GM21529 (cell line): ENCODE results near the gene NAA80.
A peak's percentile ranks its signal among the peaks of the same experiment; 100 is the strongest.
"Not testable (repeated sequence)": the region's sequence is repeated elsewhere in the genome, so short reads cannot be mapped to it uniquely, and the experiment has no call there.

ENCODE experiments used
- ATAC-seq: cut with Tn5 transposase; IDR thresholded peaks from one replicate; pipeline ENCODE4 v1.9.1; 2021; ENCODE audit not compliant: unreplicated experiment

The NAA80 gene

GRCh38 chr3:50271314-50271936 is 27.8 kb downstream of the NAA80 start:
- ATAC-seq: no peak

- no peak for ATAC-seq
Measured at GRCh38 chr3:50270422-50271224, 28.6 kb downstream of the NAA80 start.

- no peak for ATAC-seq
Measured at GRCh38 chr3:50269977-50270413, 29.2 kb downstream of the NAA80 start.

- no peak for ATAC-seq
Measured at GRCh38 chr3:50269460-50269859, 29.7 kb downstream of the NAA80 start.

- ATAC-seq: no peak
Measured at GRCh38 chr3:50268703-50269451, 30.3 kb downstream of the NAA80 start, which contains the start of gene SEMA3B. SEMA3B (plus strand) TSS chr3:50269147; CDS start chr3:50269241, 94 bp downstream.

- no peak for ATAC-seq
Measured at GRCh38 chr3:50268276-50268675, 30.9 kb downstream of the NAA80 start.

GRCh38 chr3:50267280-50267913 is 31.8 kb downstream of the NAA80 start:
- ATAC-seq: no peak

- ATAC-seq: no peak
Measured at GRCh38 chr3:50266836-50267235, 32.4 kb downstream of the NAA80 start.

- no peak for ATAC-seq
Measured at GRCh38 chr3:50266017-50266416, 33.2 kb downstream of the NAA80 start.

- no peak for ATAC-seq
Measured at GRCh38 chr3:50265571-50265970, 33.6 kb downstream of the NAA80 start.

GRCh38 chr3:50264964-50265485 is 34.2 kb downstream of the NAA80 start:
- no peak for ATAC-seq

- no peak for ATAC-seq
Measured at GRCh38 chr3:50264383-50264963, 34.7 kb downstream of the NAA80 start.

- no peak for ATAC-seq
Measured at GRCh38 chr3:50263478-50264382, 35.5 kb downstream of the NAA80 start.

GRCh38 chr3:50262778-50263177 is 36.4 kb downstream of the NAA80 start:
- ATAC-seq: no peak

- not testable (repeated sequence) for ATAC-seq
Measured at GRCh38 chr3:50262200-50262599, 37.0 kb downstream of the NAA80 start.

GRCh38 chr3:50261505-50261904 is 37.7 kb downstream of the NAA80 start:
- ATAC-seq: no peak

- no peak for ATAC-seq
Measured at GRCh38 chr3:50260942-50261441, 38.2 kb downstream of the NAA80 start.

GRCh38 chr3:50260027-50260941 is 38.9 kb downstream of the NAA80 start:
- peak; percentile 91 for ATAC-seq
